Measurements from ENCODE around the gene HMGXB3.
"Not testable (repeated sequence)": the region's sequence is repeated elsewhere in the genome, so short reads cannot be mapped to it uniquely, and the experiment has no call there.

HMGXB3 gene

GRCh38 chr5:150081541-150082283 lies 81.2 kb downstream of the HMGXB3 start:
- DNase-seq: no peak
- no peak overlapping the region for H3K4me2 ChIP-seq (ENCODE audit: low read depth, low read length)

GRCh38 chr5:150082374-150082773 lies 81.8 kb downstream of the HMGXB3 start:
- H3K4me2 ChIP-seq (ENCODE audit: low read depth, low read length): no peak overlapping the region

More at GRCh38 chr5:150081541-150082283, 81.2 kb downstream of the HMGXB3 start:
- Histone ChIP-seq H2AFZ (ENCODE audit: low read length) (no peak overlapping the region), H3K36me3 (replicated peaks; ENCODE audit: insufficient read depth, low read length) (no peaks in the 10 kb centered on the region), H4K20me1 (ENCODE audit: insufficient read depth, low read length) (no peaks in the 10 kb centered on the region), H3K9ac (ENCODE audit: low read length) (no peak overlapping the region), H3K4me3 (ENCODE audit: low read length) (no peak overlapping the region), H3K27me3 (replicated peaks; ENCODE audit: insufficient read depth, low read length) (no peaks in the 10 kb centered on the region), H3K4me1 (ENCODE audit: low read length) (no peaks in the 10 kb centered on the region), H3K9me2 (replicated peaks; ENCODE audit: insufficient read depth, low read length) (no peaks in the 10 kb centered on the region), H3K79me2 (ENCODE audit: low read length) (no peaks in the 10 kb centered on the region), H3K9me3 (replicated peaks; ENCODE audit: insufficient read depth, low read length) (no peaks in the 10 kb centered on the region), H3F3A (ENCODE audit: insufficient read depth, low read length) (no peaks in the 10 kb centered on the region), H3K27ac (ENCODE audit: low read length) (no peak overlapping the region)
- no peak for TF ChIP-seq CTCF (IDR thresholded peaks at IDR 0.05; ENCODE audit: low read length)
- TF ChIP-seq EZH2phosphoT487 (IDR thresholded peaks at IDR 0.05; ENCODE audit: low read length): no peak
- no peak for TF ChIP-seq EZH2 (optimal IDR thresholded peaks at IDR 0.05; ENCODE audit: low read depth, low read length)

GRCh38 chr5:150082889-150083288 lies 82.3 kb downstream of the HMGXB3 start:
- no peaks in the 10 kb centered on the region for H3K36me3 ChIP-seq (replicated peaks; ENCODE audit: insufficient read depth, low read length)
- no peaks in the 10 kb centered on the region for H3K9me2 ChIP-seq (replicated peaks; ENCODE audit: insufficient read depth, low read length)
- no peak overlapping the region for H2AFZ ChIP-seq (ENCODE audit: low read length)
- H4K20me1 ChIP-seq (ENCODE audit: insufficient read depth, low read length): no peaks in the 10 kb centered on the region
- H3K9ac ChIP-seq (ENCODE audit: low read length): no peak overlapping the region
- DNase-seq: no peak
- no peak overlapping the region for H3K27ac ChIP-seq (ENCODE audit: low read length)
- no peak overlapping the region for H3K4me2 ChIP-seq (ENCODE audit: low read depth, low read length)
- H3K4me1 ChIP-seq (ENCODE audit: low read length): no peaks in the 10 kb centered on the region
- no peaks in the 10 kb centered on the region for H3F3A ChIP-seq (ENCODE audit: insufficient read depth, low read length)
- H3K27me3 ChIP-seq (replicated peaks; ENCODE audit: insufficient read depth, low read length): no peaks in the 10 kb centered on the region
- no peaks in the 10 kb centered on the region for H3K79me2 ChIP-seq (ENCODE audit: low read length)
- no peak overlapping the region for H3K4me3 ChIP-seq (ENCODE audit: low read length)
- no peak for TF ChIP-seq CTCF (IDR thresholded peaks at IDR 0.05; ENCODE audit: low read length)
- no peak for TF ChIP-seq EZH2 (optimal IDR thresholded peaks at IDR 0.05; ENCODE audit: low read depth, low read length)
- TF ChIP-seq EZH2phosphoT487 (IDR thresholded peaks at IDR 0.05; ENCODE audit: low read length): no peak
- H3K9me3 ChIP-seq (replicated peaks; ENCODE audit: insufficient read depth, low read length): no peaks in the 10 kb centered on the region

More at GRCh38 chr5:150082374-150082773, 81.8 kb downstream of the HMGXB3 start:
- H3K4me3 ChIP-seq (ENCODE audit: low read length): no peak overlapping the region
- no peaks in the 10 kb centered on the region for H3K4me1 ChIP-seq (ENCODE audit: low read length)
- H4K20me1 ChIP-seq (ENCODE audit: insufficient read depth, low read length): no peaks in the 10 kb centered on the region
- no peaks in the 10 kb centered on the region for H3K79me2 ChIP-seq (ENCODE audit: low read length)
- H3K9me3 ChIP-seq (replicated peaks; ENCODE audit: insufficient read depth, low read length): no peaks in the 10 kb centered on the region
- no peaks in the 10 kb centered on the region for H3K27me3 ChIP-seq (replicated peaks; ENCODE audit: insufficient read depth, low read length)
- H3K9me2 ChIP-seq (replicated peaks; ENCODE audit: insufficient read depth, low read length): no peaks in the 10 kb centered on the region
- TF ChIP-seq EZH2phosphoT487 (IDR thresholded peaks at IDR 0.05; ENCODE audit: low read length): no peak
- no peak for DNase-seq
- H3K36me3 ChIP-seq (replicated peaks; ENCODE audit: insufficient read depth, low read length): no peaks in the 10 kb centered on the region
- no peaks in the 10 kb centered on the region for H3F3A ChIP-seq (ENCODE audit: insufficient read depth, low read length)
- H2AFZ ChIP-seq (ENCODE audit: low read length): no peak overlapping the region
- no peak overlapping the region for H3K27ac ChIP-seq (ENCODE audit: low read length)
- H3K9ac ChIP-seq (ENCODE audit: low read length): no peak overlapping the region

- not testable (repeated sequence) for H3K9me3 ChIP-seq (replicated peaks; ENCODE audit: insufficient read depth, low read length); H3K27me3 ChIP-seq (replicated peaks; ENCODE audit: insufficient read depth, low read length); DNase-seq; H4K20me1 ChIP-seq (ENCODE audit: insufficient read depth, low read length); H3K4me1 ChIP-seq (ENCODE audit: low read length); H3K9ac ChIP-seq (ENCODE audit: low read length); H3K27ac ChIP-seq (ENCODE audit: low read length); H3K9me2 ChIP-seq (replicated peaks; ENCODE audit: insufficient read depth, low read length); H3K4me3 ChIP-seq (ENCODE audit: low read length); H3K4me2 ChIP-seq (ENCODE audit: low read depth, low read length); H2AFZ ChIP-seq (ENCODE audit: low read length); H3K36me3 ChIP-seq (replicated peaks; ENCODE audit: insufficient read depth, low read length); H3K79me2 ChIP-seq (ENCODE audit: low read length); H3F3A ChIP-seq (ENCODE audit: insufficient read depth, low read length)
Observed at GRCh38 chr5:150084754-150085153, 84.2 kb downstream of the HMGXB3 start.

All from MM.1S (cell line).